SU-DHL-6 (cell line): Measurements from ENCODE around the gene INPP4B.

Experiments used
- H2AFZ ChIP-seq: fragments of 200-600 bp; sonication (generic); 2 replicates; pipeline ENCODE4 v1.6.1; 2014; ENCODE audit warnings: low read depth, mild to moderate bottlenecking, moderate library complexity, mixed read lengths, antibody characterized with exemption, low read length; ENCODE audit not compliant: severe bottlenecking
- H3F3A ChIP-seq: fragments of 200-600 bp; shearing (Covaris generic); 2 replicates; pipeline ENCODE4 v1.6.0; 2016; ENCODE audit warnings: antibody characterized with exemption, mild to moderate bottlenecking; ENCODE audit not compliant: insufficient read depth
- H3K27ac ChIP-seq: fragments of 200-600 bp; sonication (generic); 2 replicates; pipeline ENCODE4 v1.5.1; 2016; ENCODE audit warnings: low read depth, mild to moderate bottlenecking, low read length, moderate library complexity, mixed read lengths
- H3K27me3 ChIP-seq: fragments of 200-600 bp; sonication (generic), shearing (Covaris generic); 2 replicates; pipeline ENCODE4 v1.6.0; 2014; ENCODE audit warnings: mild to moderate bottlenecking, low read length
- H3K36me3 ChIP-seq: fragments of 200-600 bp; sonication (generic); 2 replicates; pipeline ENCODE4 v1.6.1; 2014; ENCODE audit warnings: mild to moderate bottlenecking, low read length, mixed read lengths
- H3K4me2 ChIP-seq: fragments of 300-600, 200-600 bp; shearing (Covaris generic), sonication (generic); 2 replicates; pipeline ENCODE4 v1.6.0; 2014; ENCODE audit warnings: low read length, low read depth, mild to moderate bottlenecking; ENCODE audit not compliant: poor library complexity, severe bottlenecking
- H3K4me3 ChIP-seq: fragments of 200-600 bp; sonication (generic); 2 replicates; pipeline ENCODE4 v1.5.1; 2014; ENCODE audit warnings: antibody characterized with exemption, low read length, mild to moderate bottlenecking, mixed read lengths; ENCODE audit not compliant: insufficient read depth, poor library complexity, severe bottlenecking
- H3K79me2 ChIP-seq: fragments of 200-600 bp; sonication (generic); 2 replicates; pipeline ENCODE4 v1.6.1; 2014; ENCODE audit warnings: mild to moderate bottlenecking, low read length, moderate library complexity; ENCODE audit not compliant: insufficient read depth
- H3K9ac ChIP-seq: fragments of 200-600 bp; sonication (generic); 2 replicates; pipeline ENCODE4 v1.7.0; 2014; ENCODE audit warnings: mild to moderate bottlenecking, low read length
- H3K9me2 ChIP-seq: fragments of 200-600 bp; sonication (generic); replicated peaks from 2 replicates; pipeline ENCODE4 v1.6.1; 2014; ENCODE audit warnings: low read length; ENCODE audit not compliant: insufficient read depth
- H3K9me3 ChIP-seq: fragments of 200-600 bp; sonication (generic); 2 replicates; pipeline ENCODE4 v1.6.1; 2014; ENCODE audit warnings: low read length, mixed read lengths; ENCODE audit not compliant: insufficient read depth
- H4K20me1 ChIP-seq: fragments of 200-600 bp; sonication (generic); 2 replicates; pipeline ENCODE4 v1.6.1; 2014; ENCODE audit warnings: low read depth, mild to moderate bottlenecking, antibody characterized with exemption, low read length, moderate library complexity, mixed read lengths
- EZH2phosphoT487 ChIP-seq: fragments of 200-600 bp; sonication (generic), shearing (Covaris generic); conservative IDR thresholded peaks from 2 replicates; pipeline ENCODE4 v1.6.1; 2018; ENCODE audit warnings: mild to moderate bottlenecking, antibody characterized with exemption, low read length, moderate library complexity, mixed read lengths
- TF ChIP-seq, protein P1 (sequence below): fragments of 200-600 bp; sonication (generic); IDR thresholded peaks from one replicate; pipeline ENCODE4 v1.5.1; 2017; ENCODE audit warnings: antibody characterized with exemption, mild to moderate bottlenecking, low read length, moderate library complexity; ENCODE audit not compliant: insufficient read depth, poor library complexity, severe bottlenecking

Gene INPP4B

DNA sequence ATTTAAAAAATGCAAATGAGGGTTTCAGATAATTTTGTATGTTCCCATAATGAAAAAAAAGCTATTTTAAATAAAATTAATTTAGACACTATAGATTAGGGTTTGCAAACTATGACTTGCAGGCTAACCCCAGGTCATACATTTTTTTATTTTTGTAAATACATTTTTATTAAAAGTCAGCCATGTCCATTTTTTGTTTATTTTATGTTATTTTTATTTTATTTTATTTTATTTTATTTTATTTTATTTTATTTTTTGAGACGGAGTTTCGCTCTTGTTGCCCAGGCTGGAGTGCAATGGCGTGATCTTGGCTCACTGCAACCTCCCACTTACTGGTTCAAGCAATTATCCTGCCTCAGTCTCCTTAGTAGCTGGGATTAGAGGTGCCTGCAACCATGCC is 749.1 kb downstream of the INPP4B start:
- Histone ChIP-seq H3K79me2 (no peaks in the 10 kb centered on the region), H3K27ac (no peak overlapping the region), H3K4me3 (no peak overlapping the region), H3F3A (no peaks in the 10 kb centered on the region), H3K9me2 (no peaks in the 10 kb centered on the region), H2AFZ (no peak overlapping the region), H4K20me1 (no peaks in the 10 kb centered on the region), H3K4me2 (no peak overlapping the region), H3K27me3 (no peaks in the 10 kb centered on the region), H3K9ac (no peak overlapping the region), H3K36me3 (no peaks in the 10 kb centered on the region), H3K9me3 (no peaks in the 10 kb centered on the region)
- TF ChIP-seq, protein P1, sequence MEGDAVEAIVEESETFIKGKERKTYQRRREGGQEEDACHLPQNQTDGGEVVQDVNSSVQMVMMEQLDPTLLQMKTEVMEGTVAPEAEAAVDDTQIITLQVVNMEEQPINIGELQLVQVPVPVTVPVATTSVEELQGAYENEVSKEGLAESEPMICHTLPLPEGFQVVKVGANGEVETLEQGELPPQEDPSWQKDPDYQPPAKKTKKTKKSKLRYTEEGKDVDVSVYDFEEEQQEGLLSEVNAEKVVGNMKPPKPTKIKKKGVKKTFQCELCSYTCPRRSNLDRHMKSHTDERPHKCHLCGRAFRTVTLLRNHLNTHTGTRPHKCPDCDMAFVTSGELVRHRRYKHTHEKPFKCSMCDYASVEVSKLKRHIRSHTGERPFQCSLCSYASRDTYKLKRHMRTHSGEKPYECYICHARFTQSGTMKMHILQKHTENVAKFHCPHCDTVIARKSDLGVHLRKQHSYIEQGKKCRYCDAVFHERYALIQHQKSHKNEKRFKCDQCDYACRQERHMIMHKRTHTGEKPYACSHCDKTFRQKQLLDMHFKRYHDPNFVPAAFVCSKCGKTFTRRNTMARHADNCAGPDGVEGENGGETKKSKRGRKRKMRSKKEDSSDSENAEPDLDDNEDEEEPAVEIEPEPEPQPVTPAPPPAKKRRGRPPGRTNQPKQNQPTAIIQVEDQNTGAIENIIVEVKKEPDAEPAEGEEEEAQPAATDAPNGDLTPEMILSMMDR = no peak
- no peak for TF ChIP-seq EZH2phosphoT487

DNA sequence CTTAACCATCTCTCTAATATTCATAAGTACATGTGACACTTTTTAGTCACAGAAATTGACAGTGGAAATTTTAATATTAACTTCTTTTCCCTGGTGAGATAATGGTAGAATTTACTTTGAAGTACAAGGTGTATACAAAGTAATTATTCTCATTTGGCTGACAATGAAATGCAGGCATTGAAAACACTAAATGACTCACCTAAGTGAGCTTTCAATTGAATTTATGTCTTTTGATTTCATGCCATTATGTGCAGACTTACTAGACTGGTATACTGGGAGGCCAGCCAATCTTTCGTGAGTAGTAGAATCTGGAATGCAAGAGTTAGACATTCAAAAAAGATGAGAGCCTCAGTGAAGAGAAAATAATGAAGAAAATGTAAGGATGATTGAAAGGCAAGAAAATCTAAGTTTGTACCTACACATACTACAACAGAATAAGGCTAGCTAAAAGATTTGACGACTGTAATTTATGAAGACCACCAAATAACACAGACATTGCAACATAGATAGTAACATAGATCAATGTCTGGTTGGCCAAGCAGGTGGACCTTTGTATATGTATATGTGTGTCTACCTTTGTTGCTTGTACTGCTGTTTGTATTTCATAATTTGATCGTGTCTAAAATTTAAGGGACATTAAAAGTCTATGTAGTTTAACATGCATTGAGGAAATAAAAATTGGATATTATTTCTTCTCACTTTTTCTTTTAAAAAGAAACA is 750.1 kb downstream of the INPP4B start:
- Histone ChIP-seq H3K36me3 (no peaks in the 10 kb centered on the region), H4K20me1 (no peaks in the 10 kb centered on the region), H2AFZ (no peak overlapping the region), H3K9me2 (no peaks in the 10 kb centered on the region), H3K9ac (no peak overlapping the region), H3K27ac (no peak overlapping the region), H3F3A (no peaks in the 10 kb centered on the region), H3K4me2 (no peak overlapping the region), H3K4me3 (no peak overlapping the region), H3K9me3 (no peaks in the 10 kb centered on the region), H3K27me3 (no peaks in the 10 kb centered on the region), H3K79me2 (no peaks in the 10 kb centered on the region)
- TF ChIP-seq, protein P1 = no peak
- TF ChIP-seq EZH2phosphoT487 = no peak

DNA sequence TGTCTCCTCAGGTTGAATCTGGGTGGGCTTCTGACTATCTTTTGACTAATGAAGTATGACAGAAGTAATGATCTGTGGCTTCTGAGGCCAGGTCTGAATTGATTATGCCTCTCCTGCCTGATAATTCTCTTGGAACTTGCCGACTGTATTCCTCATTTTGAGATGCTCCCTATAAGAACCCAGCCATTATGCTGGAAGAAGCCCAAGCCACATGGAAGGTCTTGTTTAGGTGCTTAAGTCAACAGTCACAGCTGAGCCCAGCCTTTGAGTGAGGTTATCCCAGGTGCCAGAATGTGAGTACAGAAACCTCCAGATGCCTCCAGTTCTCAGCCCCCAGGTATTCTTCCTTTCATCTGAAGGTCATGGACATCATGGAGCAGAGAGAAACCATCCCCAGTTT is 753.2 kb downstream of the INPP4B start:
- Histone ChIP-seq H3K4me3 (no peak overlapping the region), H3K4me2 (no peak overlapping the region), H3F3A (no peaks in the 10 kb centered on the region), H3K27me3 (no peaks in the 10 kb centered on the region), H2AFZ (no peak overlapping the region), H3K9ac (no peak overlapping the region), H3K9me3 (no peaks in the 10 kb centered on the region), H4K20me1 (no peaks in the 10 kb centered on the region), H3K79me2 (no peaks in the 10 kb centered on the region), H3K36me3 (no peaks in the 10 kb centered on the region), H3K9me2 (no peaks in the 10 kb centered on the region), H3K27ac (no peak overlapping the region)
- TF ChIP-seq EZH2phosphoT487 = no peak
- TF ChIP-seq, protein P1 = no peak
